ENCODE measurements around the gene HSPD1. TPM values are rescaled to one million over a fixed set of nuclear protein-coding genes. Genes with fewer than 3 reads are reported as not detected.

Gene HSPD1
- total RNA-seq, 4 donors from 2014 or later: 125 to 169 (median 127) TPM

- TF ChIP-seq, protein P1, sequence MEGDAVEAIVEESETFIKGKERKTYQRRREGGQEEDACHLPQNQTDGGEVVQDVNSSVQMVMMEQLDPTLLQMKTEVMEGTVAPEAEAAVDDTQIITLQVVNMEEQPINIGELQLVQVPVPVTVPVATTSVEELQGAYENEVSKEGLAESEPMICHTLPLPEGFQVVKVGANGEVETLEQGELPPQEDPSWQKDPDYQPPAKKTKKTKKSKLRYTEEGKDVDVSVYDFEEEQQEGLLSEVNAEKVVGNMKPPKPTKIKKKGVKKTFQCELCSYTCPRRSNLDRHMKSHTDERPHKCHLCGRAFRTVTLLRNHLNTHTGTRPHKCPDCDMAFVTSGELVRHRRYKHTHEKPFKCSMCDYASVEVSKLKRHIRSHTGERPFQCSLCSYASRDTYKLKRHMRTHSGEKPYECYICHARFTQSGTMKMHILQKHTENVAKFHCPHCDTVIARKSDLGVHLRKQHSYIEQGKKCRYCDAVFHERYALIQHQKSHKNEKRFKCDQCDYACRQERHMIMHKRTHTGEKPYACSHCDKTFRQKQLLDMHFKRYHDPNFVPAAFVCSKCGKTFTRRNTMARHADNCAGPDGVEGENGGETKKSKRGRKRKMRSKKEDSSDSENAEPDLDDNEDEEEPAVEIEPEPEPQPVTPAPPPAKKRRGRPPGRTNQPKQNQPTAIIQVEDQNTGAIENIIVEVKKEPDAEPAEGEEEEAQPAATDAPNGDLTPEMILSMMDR (IDR thresholded peaks at IDR 0.05; ENCODE audit: low read depth): no peak
Measured at GRCh38 chr2:197516393-197516761, 16.7 kb upstream of the HSPD1 start.

DNA sequence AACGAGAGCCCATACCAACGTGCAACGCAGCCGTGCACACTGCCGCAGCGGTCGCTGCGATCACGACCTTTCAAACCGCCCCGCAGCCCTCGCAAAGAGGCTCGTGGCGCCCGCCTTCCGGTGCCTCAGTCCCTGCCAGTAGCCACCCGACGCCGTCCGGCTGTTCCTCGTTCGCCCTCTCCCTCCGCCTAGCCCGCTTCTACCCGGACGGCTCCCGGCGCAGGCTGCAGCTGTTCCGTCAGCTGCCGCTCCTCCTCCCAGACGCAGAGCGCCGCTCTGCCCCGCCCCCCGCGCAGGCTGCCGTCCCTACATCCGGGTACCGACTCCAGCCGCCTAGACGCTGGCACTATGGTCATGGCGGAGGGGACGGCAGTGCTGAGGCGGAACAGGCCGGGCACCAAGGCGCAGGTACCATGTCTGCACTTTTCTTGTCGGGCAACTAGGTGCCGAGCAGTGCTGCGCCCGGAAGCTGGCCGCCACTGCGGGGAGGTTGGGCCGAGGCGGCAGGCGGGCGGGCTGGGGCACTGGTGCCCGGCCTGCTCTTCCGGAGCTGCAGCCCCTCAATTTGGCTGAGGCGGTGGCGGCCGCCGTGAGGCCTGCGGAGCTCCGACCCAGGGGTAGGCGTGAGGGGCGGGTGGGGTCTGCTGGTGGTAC lies 16.2 kb upstream of the HSPD1 start, which contains the start of gene MOB4:
Gene MOB4, plus strand, starts transcription at position 328 of the 654 bp plus-strand sequence. Its CDS starts 21 bp downstream, at position 349.
- TF ChIP-seq, protein P1 (IDR thresholded peaks at IDR 0.05; ENCODE audit: low read depth): no peak

DNA sequence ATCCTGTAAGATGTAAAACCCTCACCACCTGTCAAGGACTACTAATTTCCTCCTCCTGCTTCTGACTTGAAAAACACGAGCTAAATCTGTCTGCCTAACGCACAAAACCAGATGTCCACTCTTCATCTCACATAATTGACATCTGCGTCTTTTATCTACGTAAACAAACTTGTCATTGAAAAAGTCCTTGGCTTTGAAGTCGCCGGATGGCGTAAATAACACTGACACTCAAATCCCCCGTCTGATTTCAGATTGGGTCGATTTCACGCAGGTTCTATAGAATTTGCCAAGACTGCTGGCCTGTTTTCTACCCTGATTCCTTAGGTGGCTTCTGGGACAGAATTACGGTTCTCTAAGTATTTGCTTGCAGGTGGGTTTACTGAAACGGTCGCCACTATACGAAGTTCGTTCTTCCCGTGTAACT lies 15.7 kb upstream of the HSPD1 start:
- TF ChIP-seq, protein P1 (IDR thresholded peaks at IDR 0.05; ENCODE audit: low read depth): no peak

- TF ChIP-seq, protein P1 (IDR thresholded peaks at IDR 0.05; ENCODE audit: low read depth): no peak
Measured at GRCh38 chr2:197514754-197515153, 15.1 kb upstream of the HSPD1 start.

GRCh38 chr2:197513915-197514314 lies 14.3 kb upstream of the HSPD1 start:
- TF ChIP-seq, protein P1 (IDR thresholded peaks at IDR 0.05; ENCODE audit: low read depth): no peak

- TF ChIP-seq, protein P1 (IDR thresholded peaks at IDR 0.05; ENCODE audit: low read depth): no peak
Measured at GRCh38 chr2:197506658-197507057, 7.0 kb upstream of the HSPD1 start.

DNA sequence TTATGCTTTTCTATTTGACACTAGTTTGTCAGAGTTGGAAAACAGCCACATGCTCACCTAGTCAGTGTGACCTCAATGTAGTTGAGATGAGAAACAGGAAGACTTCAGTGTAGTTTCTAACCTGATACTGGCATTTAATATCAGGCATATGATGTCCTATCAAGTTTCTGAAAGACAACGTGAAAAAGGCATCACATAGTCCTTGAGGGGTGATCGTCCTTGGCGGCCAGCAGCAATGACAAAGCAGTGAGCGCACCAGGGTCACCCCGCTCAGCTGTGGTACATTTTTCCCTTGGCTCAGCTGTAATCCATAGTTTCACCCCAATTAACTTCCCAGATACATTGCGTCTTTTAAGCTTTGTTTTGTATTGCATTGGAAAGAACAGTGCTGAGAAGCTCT lies 4.9 kb upstream of the HSPD1 start:
- TF ChIP-seq, protein P1 (IDR thresholded peaks at IDR 0.05; ENCODE audit: low read depth): no peak
